Heart right ventricle (tissue), 16 donors: Measurements from ENCODE around the gene TWF2. TPM values are rescaled to one million over a fixed set of nuclear protein-coding genes. Genes with fewer than 3 reads are reported as not detected.
A peak's percentile ranks its signal among the peaks of the same experiment; 100 is the strongest.

Experiments
- ATAC-seq, 8 donors: fragments of 200-7000 bp; cut with Tn5 transposase; one replicate each; pipeline ENCODE4 v1.9.1; 2020; ENCODE audit warnings: mild to moderate bottlenecking in 8 of 8, moderate library complexity in 8 of 8, moderate number of reproducible peaks in 1 of 8
- DNase-seq, 2 donors: peaks; one replicate each; pipeline ENCODE4 v3.0.0-alpha.2; 2020
- H3K27ac ChIP-seq, 10 donors: fragments of 200-600 bp; sonication (generic) in 2 of 10; one replicate each; pipeline versions ENCODE4 v1.5.0 to v1.8.0; 2020 to 2022; ENCODE audit warnings: mild to moderate bottlenecking in 3 of 10
- H3K27me3 ChIP-seq, 7 donors: fragments of 200-600 bp; one replicate each; pipeline ENCODE4 v1.8.0; 2021 to 2022; ENCODE audit warnings: mild to moderate bottlenecking in 2 of 7
- H3K36me3 ChIP-seq, 9 donors: fragments of 200-600 bp; sonication (generic) in 1 of 9; one replicate each; pipeline versions ENCODE4 v1.5.0 to v1.8.0; 2020 to 2022; ENCODE audit warnings: mild to moderate bottlenecking in 2 of 9
- H3K4me1 ChIP-seq, 9 donors: fragments of 200-600 bp; sonication (generic) in 1 of 9; one replicate each; pipeline versions ENCODE4 v1.5.0 to v1.8.0; 2020 to 2022; ENCODE audit warnings: mild to moderate bottlenecking in 4 of 9
- H3K4me3 ChIP-seq, 10 donors: fragments of 200-600 bp; sonication (generic) in 2 of 10; one replicate each; pipeline versions ENCODE4 v1.5.0 to v1.8.0; 2020 to 2022; ENCODE audit warnings: mild to moderate bottlenecking in 7 of 10, moderate library complexity in 2 of 10
- H3K9me3 ChIP-seq, 11 donors: fragments of 200-600 bp in 10 of 11; sonication (generic) in 2 of 11; one replicate each; pipeline versions ENCODE4 v1.5.0 to v1.8.0; 2013 to 2022; ENCODE audit warnings: mild to moderate bottlenecking in 2 of 11, control low read depth in 1 of 11, moderate library complexity in 1 of 11
- CTCF ChIP-seq, 9 donors: fragments of 200-600 bp; sonication (generic) in 2 of 9; IDR thresholded peaks; one replicate each; pipeline versions ENCODE4 v1.5.0 to v1.8.0; 2021 to 2022; ENCODE audit warnings: antibody characterized with exemption in 9 of 9, mild to moderate bottlenecking in 5 of 9, moderate library complexity in 1 of 9
- WGBS, 2 donors: extraction: QIAGEN DNeasy Blood & Tissue Kit; methylation state at CpG; one replicate each; pipeline ENCODE4 v1.1.7; 2013; ENCODE audit warnings: inconsistent platforms in 1 of 2; 5-methylcytosine and 5-hydroxymethylcytosine counted together
- intact Hi-C, 10 donors: fragments of 100-400 bp; cut with DNase I; formaldehyde crosslinking; loops; one replicate each; pipeline versions ENCODE4 v1.11.1 to v1.14.2; 2022
- polyA plus RNA-seq, 2 donors: library from polyadenylated mRNA; stranded (reverse); fragments of 200-250 nt; gene quantifications; one replicate each; pipeline ENCODE4 v1.2.3, GENCODE V29; 2013
- total RNA-seq, 10 donors: library from RNA; stranded (reverse); fragmentation: NEBNext Ultra II Directional in 3 of 10; extraction: Animal tissue kit (Norgen Biotek cat#: 25700) in 3 of 10; gene quantifications; one replicate each; pipeline versions ENCODE4 v1.2.1 to v1.2.4, GENCODE V29; 2021 to 2023
- donor health status: Arrhythmogenic right ventricular cardiomyopathy.
- donor health status: ischemic (EF 13 %, LVEDD 7.1; RV severe dilation, severe dysfunction).
- donor health status: healthy with polysubstance abuse.
- donor health status: DM: no; HTN: yes; CAD: no.
- donor health status: DM: no; HTN: no; CAD: no.
- donor health status: ischemic (EF 25% LVEDD 6.9; RV normal size, moderate dysfunction).
- donor health status: ischemic (EF 25% LVEDD 5.7; RV mildly dilated, moderate dysfunction).
- donor health status: healthy.
- donor health status: DM: yes; HTN: yes; CAD: no.
- donor health status: Ischemic cardiomyopathy.
- donor health status: ischemic (EF 35%, LVEDD 5.7; RV mildly dilated, moderate dysfunction).
- donor health status: nonischemic (EF 11% LVEDD 7.7; RV severe dilation, severe dysfunction).
- donor health status: DM: yes; HTN: yes; CAD: no.
- donor health status: PGD.
- donor health status: ischemic (EF 29% LVEDD 5.4; RV normal size, mild dysfunction).
- donor health status: nonischemic (EF 23%, LVEDD 6.1; RV moderate dilation, normal function).

The TWF2 gene
- total and polyA plus RNA-seq, 12 donors = 44.7 to 148 (median 96.0) TPM

- 95 to 96% methylated on average over 9 of the region's 9 CpGs for WGBS, 2 donors
- Histone ChIP-seq H3K9me3 (no peaks in the 10 kb centered on the region), H3K36me3 (no peaks in the 10 kb centered on the region), H3K27me3 (no peaks in the 10 kb centered on the region), H3K27ac (peak overlapping the region in 1 of 10 donors; percentile 47), H3K4me1 (peaks cover 9 to 57% (median 49%) of the 10 kb centered on the region in 9 donors), H3K4me3 (no peak overlapping the region)
- ATAC-seq = no peak
- no peak for DNase-seq
- no peak for TF ChIP-seq CTCF (IDR thresholded peaks at IDR 0.05)
- intact Hi-C loops = no loop called here
Observed at GRCh38 chr3:52186729-52187128, 52.2 kb downstream of the TWF2 start.

- no peaks in the 10 kb centered on the region for H3K27me3 ChIP-seq
- DNase-seq = no peak
- WGBS, 2 donors = 91% methylated on average over 3 of the region's 3 CpGs
- no peak for ATAC-seq
- H3K4me1 ChIP-seq = peaks cover 9 to 64% (median 48%) of the 10 kb centered on the region in 9 donors
- H3K9me3 ChIP-seq = no peaks in the 10 kb centered on the region
- intact Hi-C loops = no loop called here
- peak overlapping the region in 3 of 10 donors; percentile 47 to 89 (median 84) for H3K27ac ChIP-seq
- H3K4me3 ChIP-seq = no peak overlapping the region
- TF ChIP-seq CTCF (IDR thresholded peaks at IDR 0.05) = no peak
- H3K36me3 ChIP-seq = no peaks in the 10 kb centered on the region
Observed at GRCh38 chr3:52185837-52186236, 53.1 kb downstream of the TWF2 start.

GRCh38 chr3:52185311-52185710, 53.6 kb downstream of the TWF2 start:
- H3K9me3 ChIP-seq = no peaks in the 10 kb centered on the region

GRCh38 chr3:52184690-52185089, 54.3 kb downstream of the TWF2 start:
- TF ChIP-seq CTCF (IDR thresholded peaks at IDR 0.05) = no peak
- 94 to 95% methylated on average over 8 of the region's 8 CpGs for WGBS, 2 donors
- DNase-seq (no peak), ATAC-seq (no peak)
- H3K4me1 ChIP-seq = peaks cover 4 to 53% (median 37%) of the 10 kb centered on the region in 9 donors
- peak overlapping the region; percentile 31 to 89 (median 73) for H3K27ac ChIP-seq
- H3K4me3 ChIP-seq = no peak overlapping the region
- intact Hi-C loops = loop anchor here in 1 of 10 donors (5.0 kb wide), 1 partner anchor 33 kb away; no protein-coding TSS in a partner anchor
- no peaks in the 10 kb centered on the region for H3K27me3 ChIP-seq
- no peaks in the 10 kb centered on the region for H3K36me3 ChIP-seq
- no peaks in the 10 kb centered on the region for H3K9me3 ChIP-seq

More at GRCh38 chr3:52185311-52185710, 53.6 kb downstream of the TWF2 start:
- Histone ChIP-seq H3K4me1 (peaks cover 6 to 59% (median 43%) of the 10 kb centered on the region in 9 donors), H3K4me3 (no peak overlapping the region), H3K36me3 (no peaks in the 10 kb centered on the region), H3K27ac (peak overlapping the region in 4 of 10 donors; percentile 30 to 89 (median 80)), H3K27me3 (no peaks in the 10 kb centered on the region)
- DNase-seq (no peak), ATAC-seq (no peak)
- TF ChIP-seq CTCF (IDR thresholded peaks at IDR 0.05) = no peak
- intact Hi-C loops = no loop called here
- 94 to 98% methylated on average over 6 of the region's 6 CpGs for WGBS, 2 donors
